ENCODE measurements around the gene LRP5.

- TF ChIP-seq CTCF (IDR thresholded peaks at IDR 0.05; ENCODE audit: low read depth, low read length) (no peak), MYC (IDR thresholded peaks at IDR 0.05; ENCODE audit: low read depth, low read length) (no peak), POLR2A (IDR thresholded peaks at IDR 0.05; ENCODE audit: extremely low read depth, insufficient read length) (no peak)
Observed at GRCh38 chr11:68289456-68289855, 22.9 kb upstream of the LRP5 start.
